Breast epithelium (tissue), 4 donors: ENCODE data around the gene ATP1B1. TPM values are rescaled to one million over a fixed set of nuclear protein-coding genes. Genes with fewer than 3 reads are reported as not detected.

Experiments
- DNase-seq, 2 donors: peaks; one replicate each; pipeline ENCODE4 v3.0.0-alpha.2; 2019; ENCODE audit warnings: low spot score in 2 of 2
- H3K27ac ChIP-seq, 2 donors: fragments of 200-600 bp; sonication (generic) in 1 of 2; one replicate each; pipeline ENCODE4 v1.5.1; 2016 to 2019; ENCODE audit warnings: mild to moderate bottlenecking in 1 of 2
- H3K27me3 ChIP-seq, 2 donors: fragments of 200-600 bp; sonication (generic) in 1 of 2; one replicate each; pipeline versions ENCODE4 v1.5.1 to v1.6.0; 2017 to 2019; ENCODE audit warnings: control low read depth in 1 of 2, mild to moderate bottlenecking in 1 of 2
- H3K36me3 ChIP-seq: fragments of 200-600 bp; one replicate; pipeline ENCODE4 v1.5.1; 2019
- H3K4me1 ChIP-seq, 2 donors: fragments of 200-600 bp; sonication (generic); one replicate each; pipeline ENCODE4 v1.5.1; 2016 to 2019; ENCODE audit warnings: control low read depth in 1 of 2
- H3K4me3 ChIP-seq, 3 donors: fragments of 200-600 bp; sonication (generic); 1 replicate in 2 of 3; 2 replicates in 1 of 3; pipeline ENCODE4 v1.5.1; 2016 to 2019; ENCODE audit warnings: mild to moderate bottlenecking in 3 of 3, moderate library complexity in 2 of 3
- H3K9me3 ChIP-seq, 2 donors: fragments of 200-600 bp; sonication (generic) in 1 of 2; one replicate each; pipeline ENCODE4 v1.5.1; 2016 to 2019; ENCODE audit warnings: control low read depth in 1 of 2
- POLR2A ChIP-seq: fragments of 450-650 bp; IDR thresholded peaks from one replicate; pipeline ENCODE4 v1.6.1; 2016; ENCODE audit warnings: antibody characterized with exemption, mild to moderate bottlenecking, moderate library complexity
- POLR2AphosphoS5 ChIP-seq, 3 donors: sonication (generic); formaldehyde crosslinking; IDR thresholded peaks; one replicate each; pipeline ENCODE4 v1.6.1; 2017; ENCODE audit warnings: antibody characterized with exemption in 3 of 3
- intact Hi-C: fragments of 100-400 bp; cut with DNase I; formaldehyde crosslinking; loops from one replicate; pipeline ENCODE4 v1.15.1; 2023; ENCODE audit warnings: low total_unique reads
- total RNA-seq, 3 donors: library from RNA; depleted of rRNA; stranded (reverse); fragments of >200 nt; gene quantifications; one replicate each; pipeline ENCODE4 v1.1.0, GENCODE V29; 2016
- TF ChIP-seq, protein P1 (sequence below), 3 donors: fragments of 450-650 bp; IDR thresholded peaks; one replicate each; pipeline ENCODE4 v1.5.1; 2016 to 2017; ENCODE audit warnings: antibody characterized with exemption in 3 of 3, mild to moderate bottlenecking in 3 of 3, moderate library complexity in 3 of 3

The ATP1B1 gene
- total RNA-seq, 3 donors from 2014 or later = 21.8 to 173 (median 46.9) TPM

DNA sequence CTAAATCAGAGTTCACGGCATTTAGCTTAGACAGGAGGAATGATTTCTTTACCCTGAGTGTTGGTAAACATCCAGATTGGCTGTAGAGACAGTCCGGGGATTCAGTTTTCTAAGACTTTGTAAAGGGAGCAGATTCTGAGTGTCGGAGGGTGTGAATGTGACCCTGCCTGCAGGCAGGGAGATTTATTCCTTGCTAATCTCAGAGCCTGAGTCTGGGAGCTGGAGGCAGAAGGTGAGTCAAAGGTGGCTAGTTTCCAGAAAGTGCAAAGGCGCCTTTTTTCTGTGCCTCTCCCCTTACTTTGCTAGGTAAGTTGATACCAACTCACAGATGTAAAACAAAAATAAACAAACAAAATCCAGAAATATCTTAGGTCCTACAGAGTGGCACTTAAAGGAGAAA is 11.7 kb downstream of the ATP1B1 start:
- intact Hi-C loops = no loop called here
- Histone ChIP-seq H3K27ac (peak overlapping the region; percentile 19 to 83), H3K4me1 (peaks cover 0 to 5% of the 10 kb centered on the region in 2 donors)

DNA sequence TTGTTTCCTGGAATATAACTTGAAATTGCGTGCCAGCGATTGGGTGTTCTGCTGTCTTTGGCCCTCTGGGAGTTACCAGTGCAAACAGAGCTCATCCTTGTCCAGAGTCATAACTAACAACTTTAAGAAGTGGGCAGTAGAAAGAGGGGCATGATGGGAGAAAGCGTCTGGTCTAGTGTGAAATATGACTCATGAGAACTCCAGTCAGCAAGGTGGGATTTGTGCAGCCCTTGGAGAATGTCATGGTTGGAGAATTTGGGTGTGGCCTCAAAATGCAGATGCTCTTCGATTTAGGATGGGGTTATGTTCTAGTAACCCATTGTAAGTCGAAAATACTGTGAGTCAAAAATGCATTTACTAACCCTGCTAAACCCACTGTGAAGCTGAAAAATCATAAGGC is 12.9 kb downstream of the ATP1B1 start:
- H3K4me1 ChIP-seq = no peaks in the 10 kb centered on the region
- peak overlapping the region in 1 of 2 donors; percentile 20 for H3K27ac ChIP-seq
- TF ChIP-seq POLR2AphosphoS5 (IDR thresholded peaks at IDR 0.05) (no peak), POLR2A (no peak)
- TF ChIP-seq, protein P1, sequence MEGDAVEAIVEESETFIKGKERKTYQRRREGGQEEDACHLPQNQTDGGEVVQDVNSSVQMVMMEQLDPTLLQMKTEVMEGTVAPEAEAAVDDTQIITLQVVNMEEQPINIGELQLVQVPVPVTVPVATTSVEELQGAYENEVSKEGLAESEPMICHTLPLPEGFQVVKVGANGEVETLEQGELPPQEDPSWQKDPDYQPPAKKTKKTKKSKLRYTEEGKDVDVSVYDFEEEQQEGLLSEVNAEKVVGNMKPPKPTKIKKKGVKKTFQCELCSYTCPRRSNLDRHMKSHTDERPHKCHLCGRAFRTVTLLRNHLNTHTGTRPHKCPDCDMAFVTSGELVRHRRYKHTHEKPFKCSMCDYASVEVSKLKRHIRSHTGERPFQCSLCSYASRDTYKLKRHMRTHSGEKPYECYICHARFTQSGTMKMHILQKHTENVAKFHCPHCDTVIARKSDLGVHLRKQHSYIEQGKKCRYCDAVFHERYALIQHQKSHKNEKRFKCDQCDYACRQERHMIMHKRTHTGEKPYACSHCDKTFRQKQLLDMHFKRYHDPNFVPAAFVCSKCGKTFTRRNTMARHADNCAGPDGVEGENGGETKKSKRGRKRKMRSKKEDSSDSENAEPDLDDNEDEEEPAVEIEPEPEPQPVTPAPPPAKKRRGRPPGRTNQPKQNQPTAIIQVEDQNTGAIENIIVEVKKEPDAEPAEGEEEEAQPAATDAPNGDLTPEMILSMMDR (IDR thresholded peaks at IDR 0.05) = no peak
- no peaks in the 10 kb centered on the region for H3K27me3 ChIP-seq
- H3K9me3 ChIP-seq = no peaks in the 10 kb centered on the region
- DNase-seq = no peak
- H3K4me3 ChIP-seq = no peak overlapping the region
- intact Hi-C loops = no loop called here
- no peaks in the 10 kb centered on the region for H3K36me3 ChIP-seq

More for the DNA sequence above, 11.7 kb downstream of the ATP1B1 start:
- no peaks in the 10 kb centered on the region for H3K36me3 ChIP-seq
- no peak for DNase-seq
- H3K9me3 ChIP-seq = no peaks in the 10 kb centered on the region
- no peaks in the 10 kb centered on the region for H3K27me3 ChIP-seq
- H3K4me3 ChIP-seq = no peak overlapping the region
- no peak for TF ChIP-seq POLR2AphosphoS5 (IDR thresholded peaks at IDR 0.05)
- TF ChIP-seq, protein P1 (IDR thresholded peaks at IDR 0.05) = no peak
- TF ChIP-seq POLR2A = no peak

DNA sequence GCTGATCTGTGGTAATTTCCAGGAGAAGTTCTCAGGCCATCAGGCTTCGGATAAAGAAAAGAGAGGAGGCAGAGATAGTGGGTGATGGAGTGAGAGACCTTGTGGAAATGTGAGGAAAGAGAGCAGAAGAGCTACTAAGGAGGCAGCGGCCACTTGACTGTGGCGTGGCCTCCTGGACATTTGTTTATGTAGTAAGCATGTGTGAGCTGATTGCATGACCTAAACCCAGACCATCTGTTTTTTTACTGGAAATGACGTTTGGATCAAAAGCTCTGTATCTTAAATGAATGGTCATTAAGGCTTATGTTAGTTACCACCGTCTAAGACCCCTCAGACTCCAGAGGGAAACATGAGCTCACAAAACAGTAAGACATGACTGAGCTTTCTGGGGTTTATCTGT is 13.6 kb downstream of the ATP1B1 start:
- no peaks in the 10 kb centered on the region for H3K4me1 ChIP-seq
- no peaks in the 10 kb centered on the region for H3K9me3 ChIP-seq
- no peaks in the 10 kb centered on the region for H3K27me3 ChIP-seq
- no peak overlapping the region for H3K4me3 ChIP-seq
- intact Hi-C loops = no loop called here
- H3K27ac ChIP-seq = peak overlapping the region in 1 of 2 donors; percentile 6
- H3K36me3 ChIP-seq = no peaks in the 10 kb centered on the region
- DNase-seq = no peak
- no peak for TF ChIP-seq POLR2AphosphoS5 (IDR thresholded peaks at IDR 0.05)
- no peak for TF ChIP-seq POLR2A
- TF ChIP-seq, protein P1 (IDR thresholded peaks at IDR 0.05) = no peak

DNA sequence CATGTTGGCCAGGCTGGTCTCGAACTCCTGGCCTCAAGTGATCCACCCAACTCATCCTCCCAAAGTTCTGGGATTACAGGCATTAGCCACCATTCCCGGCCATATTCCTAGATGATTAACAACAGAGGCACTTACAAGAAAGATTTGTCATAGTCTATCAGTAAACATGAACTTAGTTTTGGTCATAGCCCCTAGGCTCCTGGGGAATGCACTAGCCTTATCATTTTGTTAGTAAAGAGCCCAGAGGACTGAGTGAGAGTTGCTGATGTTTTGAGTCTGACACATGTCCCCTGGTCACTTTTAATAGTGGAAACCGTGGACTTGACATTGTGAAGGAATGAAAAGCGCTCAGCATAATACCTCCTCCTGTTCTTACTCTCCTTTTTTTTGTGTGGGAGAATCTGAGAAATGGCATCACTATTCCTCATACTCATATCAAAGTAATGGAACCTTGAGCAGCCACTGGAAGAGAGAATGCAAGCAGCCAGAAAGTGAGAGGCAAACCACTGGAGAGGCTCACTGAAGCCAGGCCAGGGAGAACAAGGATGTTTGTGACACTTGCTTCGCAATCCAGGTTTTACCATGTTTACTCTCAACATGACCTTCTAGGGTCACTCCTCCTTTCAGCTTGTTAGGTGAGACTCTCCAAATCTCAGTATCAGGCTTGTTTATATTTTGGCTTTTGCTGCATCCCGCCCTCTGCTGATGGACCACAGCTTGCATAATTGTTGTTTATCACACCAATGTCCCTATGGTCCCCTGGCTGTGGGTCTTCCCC is 14.8 kb downstream of the ATP1B1 start:
- Histone ChIP-seq H3K27ac (peak overlapping the region in 1 of 2 donors; percentile 7), H3K4me3 (no peak overlapping the region), H3K9me3 (no peaks in the 10 kb centered on the region), H3K36me3 (no peaks in the 10 kb centered on the region), H3K4me1 (no peaks in the 10 kb centered on the region), H3K27me3 (no peaks in the 10 kb centered on the region)
- intact Hi-C loops = no loop called here
- DNase-seq = no peak
- TF ChIP-seq POLR2AphosphoS5 (IDR thresholded peaks at IDR 0.05) = no peak
- no peak for TF ChIP-seq POLR2A
- TF ChIP-seq, protein P1 (IDR thresholded peaks at IDR 0.05) = no peak

DNA sequence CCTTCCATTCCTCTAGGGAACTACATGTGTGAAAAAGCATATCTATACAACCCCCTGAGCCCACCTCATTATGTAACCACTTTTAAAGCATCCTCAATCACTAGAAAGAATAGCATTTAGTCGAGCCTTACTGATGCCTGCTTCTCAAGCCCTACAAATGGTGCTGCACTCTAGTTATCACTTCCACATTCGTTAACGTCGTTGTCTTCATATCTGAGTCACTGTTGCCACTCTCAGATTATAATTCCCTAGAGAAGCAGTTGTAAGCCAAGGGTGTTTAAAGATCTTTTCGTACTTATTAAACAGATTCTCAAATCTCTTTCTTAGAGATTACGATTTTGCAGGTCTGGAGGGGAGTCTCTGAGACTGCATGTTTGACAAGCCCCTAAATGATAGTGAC is 16.5 kb downstream of the ATP1B1 start:
- Histone ChIP-seq H3K36me3 (no peaks in the 10 kb centered on the region), H3K27ac (no peak overlapping the region), H3K4me1 (no peaks in the 10 kb centered on the region), H3K4me3 (no peak overlapping the region), H3K27me3 (no peaks in the 10 kb centered on the region), H3K9me3 (no peaks in the 10 kb centered on the region)
- intact Hi-C loops = no loop called here
- no peak for TF ChIP-seq POLR2A
- TF ChIP-seq, protein P1 (IDR thresholded peaks at IDR 0.05) = no peak
- TF ChIP-seq POLR2AphosphoS5 (IDR thresholded peaks at IDR 0.05) = no peak
- DNase-seq = no peak
